ENCODE measurements around the gene STPG2. TPM values are rescaled to one million over a fixed set of nuclear protein-coding genes. Genes with fewer than 3 reads are reported as not detected.
"Not testable (repeated sequence)": the region's sequence is repeated elsewhere in the genome, so short reads cannot be mapped to it uniquely, and the experiment has no call there.

STPG2 gene
- total RNA-seq, 1 donor from 2014 or later: 0.75 TPM

DNA sequence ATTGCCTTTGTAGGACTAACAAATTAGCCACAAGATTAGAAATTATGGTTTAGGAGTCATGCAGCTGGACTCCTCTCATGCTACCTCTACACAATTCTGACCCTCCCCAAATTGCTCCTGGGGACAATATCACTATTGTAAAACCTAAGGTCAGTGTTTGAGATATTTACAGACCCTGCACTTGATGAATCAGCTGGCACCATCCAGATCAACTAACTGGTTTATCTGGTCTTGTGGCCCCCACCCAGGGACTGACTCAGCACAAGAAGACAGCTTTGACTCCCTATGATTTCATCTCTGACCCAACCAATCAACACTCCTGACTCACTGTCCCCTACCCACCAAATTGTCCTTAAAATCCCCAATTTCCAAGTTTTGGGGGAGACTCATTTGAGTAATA is 192.4 kb downstream of the STPG2 start:
- DNase-seq (ENCODE audit: low read depth): no peak

DNA sequence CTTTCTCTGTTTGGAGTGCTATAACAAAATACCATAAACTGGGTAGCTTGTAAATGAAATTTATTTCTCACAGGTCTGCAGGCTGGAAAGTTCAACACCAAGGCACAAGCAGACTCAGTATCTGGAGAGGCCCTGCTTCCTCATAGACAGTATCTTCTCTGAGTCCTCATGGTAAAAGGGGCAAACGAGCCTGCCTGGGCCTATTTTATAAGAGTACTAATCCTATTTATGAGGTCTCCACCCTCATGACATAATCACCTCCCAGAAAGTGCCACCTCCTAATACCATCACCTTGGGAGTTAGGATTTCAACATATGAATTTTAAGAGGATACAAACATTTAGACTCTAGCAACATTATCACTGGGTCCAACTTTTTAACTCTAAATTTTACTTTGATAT is 200.3 kb downstream of the STPG2 start:
- DNase-seq (ENCODE audit: low read depth): no peak

DNA sequence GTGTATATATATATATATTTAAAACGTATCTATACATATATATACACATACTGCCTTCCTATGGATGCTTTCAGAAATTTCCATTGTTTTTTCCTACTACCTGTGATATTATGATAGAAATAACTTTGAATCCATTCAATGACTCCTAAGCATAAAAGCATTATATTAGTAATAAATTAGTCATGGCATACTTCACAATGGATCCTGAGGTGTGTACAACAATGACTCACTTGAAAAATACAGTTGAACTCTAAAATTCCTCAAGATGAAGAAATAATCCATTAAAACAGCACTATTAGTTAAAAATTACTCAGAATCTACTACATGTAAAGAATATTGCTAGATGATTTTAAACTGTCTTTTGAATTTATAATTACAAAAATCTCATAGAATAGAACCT is 201.1 kb downstream of the STPG2 start:
- peak; percentile 89 for DNase-seq (ENCODE audit: low read depth)

DNA sequence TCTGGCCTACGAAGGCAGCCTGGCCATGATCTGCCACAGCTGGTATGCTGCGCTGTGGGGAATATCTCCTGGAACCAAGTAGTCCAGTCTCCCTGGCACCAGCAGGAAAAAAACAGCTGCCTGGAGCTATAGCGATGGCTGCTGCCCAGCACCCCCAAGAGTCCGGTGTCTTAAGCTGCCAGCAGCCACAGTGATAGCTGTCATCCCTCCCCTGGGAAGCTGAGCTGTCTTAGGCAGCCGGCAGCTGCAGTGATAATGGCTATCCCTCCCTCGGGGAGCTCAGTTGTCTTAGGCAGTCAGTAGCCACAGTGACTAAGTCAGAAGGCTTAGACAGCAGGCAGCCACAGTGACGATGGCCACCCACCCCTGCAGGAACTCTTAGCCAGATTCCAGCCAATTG is 205.1 kb downstream of the STPG2 start:
- DNase-seq (ENCODE audit: low read depth): no peak

DNA sequence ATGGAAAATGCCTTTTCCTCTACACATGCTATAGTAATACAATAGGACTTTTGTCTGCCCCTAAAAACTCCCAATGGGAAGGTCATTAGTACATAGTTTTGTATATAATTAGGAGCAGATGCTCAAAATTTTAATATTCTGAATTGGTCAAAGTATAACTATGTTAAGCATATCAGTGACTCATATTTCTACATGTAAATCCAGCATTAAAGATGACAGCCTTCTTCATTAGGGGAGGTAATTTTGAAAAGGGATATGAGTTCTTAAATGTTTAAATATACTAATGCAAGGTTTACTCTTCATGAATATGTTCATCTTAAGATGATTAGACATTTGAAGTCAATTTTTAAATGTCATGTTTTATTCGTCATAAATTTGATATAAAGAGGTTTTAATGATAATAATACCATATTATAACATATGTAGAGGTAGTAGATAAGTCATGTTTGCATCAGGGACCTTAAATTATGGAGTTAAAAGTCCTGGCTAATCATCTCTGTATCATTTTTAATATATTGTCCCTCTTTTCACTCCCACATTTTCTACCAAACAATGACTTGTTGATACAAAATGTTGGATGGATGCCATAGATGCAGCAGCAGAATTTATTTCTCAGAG is 218.8 kb downstream of the STPG2 start:
- DNase-seq (ENCODE audit: low read depth): no peak

DNA sequence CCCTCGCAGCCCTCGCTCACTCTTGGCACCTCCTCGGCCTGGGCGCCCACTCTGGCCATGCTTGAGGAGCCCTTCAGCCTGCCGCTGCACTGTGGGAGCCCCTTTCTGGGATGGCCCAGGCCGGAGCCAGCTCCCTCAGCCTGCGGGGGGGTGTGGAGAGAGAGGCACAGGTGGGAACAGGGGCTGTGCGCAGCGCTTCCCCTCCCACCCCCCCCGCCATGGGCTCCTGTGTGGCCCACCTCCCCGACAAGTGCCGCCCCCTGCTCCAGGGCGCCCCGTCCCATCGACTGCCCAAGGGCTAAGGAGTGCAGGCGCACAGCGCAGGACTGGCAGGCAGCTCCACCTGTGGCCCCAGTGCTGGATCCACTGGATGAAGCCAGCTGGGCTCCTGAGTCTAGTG is 220.2 kb downstream of the STPG2 start:
- no peak for DNase-seq (ENCODE audit: low read depth)

DNA sequence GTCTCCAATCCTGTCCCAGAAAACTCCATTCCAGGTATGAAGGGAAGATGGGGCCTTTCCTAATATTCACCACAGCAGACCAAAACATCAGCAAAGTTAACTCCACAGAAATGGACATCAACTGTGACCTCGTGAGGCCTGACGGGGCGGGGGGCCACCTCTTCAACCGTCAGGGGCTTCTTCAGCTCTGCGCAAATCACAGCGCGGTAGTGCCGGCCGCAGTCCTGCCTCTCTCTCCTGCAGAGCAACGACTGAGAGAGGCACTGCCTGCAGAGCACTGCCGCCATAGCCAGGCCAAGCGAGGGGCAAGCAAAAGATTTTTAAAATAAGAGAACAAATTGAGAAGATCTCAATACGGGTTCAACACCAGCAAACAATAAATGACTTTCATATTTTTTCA is 226.2 kb downstream of the STPG2 start:
- DNase-seq (ENCODE audit: low read depth): no peak

DNA sequence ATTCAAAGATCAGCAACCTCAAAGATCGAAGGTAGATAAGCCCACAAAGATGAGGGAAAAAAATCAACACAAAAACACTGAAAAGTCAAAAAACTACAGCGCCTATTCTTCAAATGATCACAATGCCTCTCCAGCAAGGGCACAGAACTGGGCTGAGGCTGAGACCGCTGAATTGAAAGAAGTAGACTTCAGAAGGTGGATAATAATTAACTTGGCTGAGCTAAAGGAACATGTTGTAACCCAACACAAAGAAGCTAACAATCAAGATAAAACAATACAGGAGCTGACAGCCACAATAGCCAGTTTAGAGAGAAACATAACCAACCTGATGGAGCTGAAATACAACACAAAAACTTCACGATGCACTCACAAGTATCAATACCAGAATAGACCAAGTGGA is 231.1 kb downstream of the STPG2 start:
- peak; percentile 95 for DNase-seq (ENCODE audit: low read depth)

DNA sequence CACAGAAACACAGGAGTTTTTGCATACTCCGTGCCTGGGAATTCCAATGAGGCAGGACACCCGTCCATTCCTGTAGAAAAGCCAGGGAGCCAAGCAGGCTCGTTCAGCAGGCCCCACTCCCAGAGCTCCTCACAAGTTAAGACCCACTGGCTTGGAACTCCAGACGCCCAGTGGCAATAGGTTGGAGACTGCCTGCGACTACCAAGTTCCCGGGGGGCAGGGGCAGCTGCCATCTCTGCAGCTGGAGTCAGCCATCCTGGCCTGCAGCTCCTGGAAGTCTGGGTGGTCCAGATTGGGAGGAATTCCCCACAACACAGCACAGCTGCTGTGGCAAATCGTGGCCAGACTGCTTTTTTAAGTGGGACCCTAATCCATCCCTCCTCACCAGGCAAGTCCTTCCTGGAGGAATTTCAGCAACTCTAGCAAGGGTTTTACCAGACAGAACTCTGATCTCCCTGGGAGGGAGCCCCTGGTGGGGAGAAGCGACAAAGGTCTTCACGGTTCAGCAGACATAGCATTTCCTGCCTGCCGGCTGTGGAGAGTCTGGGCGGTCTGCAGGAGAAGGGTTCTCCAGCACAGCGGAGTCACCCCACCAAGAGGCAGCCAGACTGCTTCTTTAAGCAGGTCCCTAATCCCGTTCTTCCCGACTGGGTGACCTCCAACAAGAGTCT is 231.9 kb downstream of the STPG2 start:
- peak; percentile 70 for DNase-seq (ENCODE audit: low read depth)

DNA sequence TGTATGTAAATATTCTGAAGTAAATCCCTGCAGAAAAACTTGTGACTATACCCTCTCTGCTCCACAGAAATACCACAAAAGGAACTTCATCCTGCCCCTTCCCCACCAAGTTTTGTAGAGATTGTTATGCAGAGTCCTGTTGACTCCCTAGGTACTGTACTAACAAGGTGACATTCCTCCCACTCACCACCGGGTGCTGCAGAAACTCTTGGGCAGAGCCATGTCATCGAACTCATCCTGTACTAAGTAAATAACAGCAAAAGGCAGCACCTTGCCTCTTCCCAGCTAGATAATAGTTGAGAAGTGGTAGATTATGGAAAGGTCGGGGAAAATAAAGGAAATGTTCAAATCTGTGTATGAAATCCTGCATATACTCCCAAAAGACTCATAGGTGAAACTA is 233.3 kb downstream of the STPG2 start:
- peak; percentile 40 for DNase-seq (ENCODE audit: low read depth)

DNA sequence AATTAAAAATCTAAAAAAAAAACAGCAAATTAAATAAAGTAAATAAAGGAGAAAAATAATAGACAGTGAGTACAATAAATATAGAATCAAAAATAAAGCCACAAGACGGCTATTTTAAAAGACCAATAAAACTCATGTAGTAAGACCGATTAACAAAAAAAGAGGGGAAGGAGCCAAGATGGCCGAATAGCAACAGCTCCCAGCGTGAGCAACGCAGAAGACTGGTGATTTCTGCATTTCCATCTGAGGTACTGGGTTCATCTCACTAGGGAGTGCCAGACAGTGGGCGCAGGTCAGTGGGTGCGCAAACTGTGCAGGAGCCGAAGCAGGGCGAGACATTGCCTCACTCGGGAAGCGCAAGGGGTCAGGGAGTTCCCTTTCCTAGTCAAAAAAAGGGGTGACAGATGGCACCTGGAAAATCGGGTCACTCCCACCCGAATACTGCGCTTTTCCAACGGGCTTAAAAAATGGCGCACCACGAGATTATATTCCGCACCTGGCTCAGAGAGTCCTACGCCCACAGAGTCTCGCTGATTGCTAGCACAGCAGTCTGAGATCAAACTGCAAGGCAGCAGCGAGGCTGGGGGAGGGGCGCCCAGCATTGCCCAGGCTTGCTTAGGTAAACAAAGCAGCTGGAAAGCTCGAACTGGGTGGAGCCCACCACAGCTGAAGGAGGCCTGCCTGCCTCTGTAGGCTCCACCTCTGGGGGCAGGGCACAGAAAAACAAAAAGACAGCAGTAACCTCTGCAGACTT is 239.7 kb downstream of the STPG2 start:
- DNase-seq (ENCODE audit: low read depth): not testable (repeated sequence)

DNA sequence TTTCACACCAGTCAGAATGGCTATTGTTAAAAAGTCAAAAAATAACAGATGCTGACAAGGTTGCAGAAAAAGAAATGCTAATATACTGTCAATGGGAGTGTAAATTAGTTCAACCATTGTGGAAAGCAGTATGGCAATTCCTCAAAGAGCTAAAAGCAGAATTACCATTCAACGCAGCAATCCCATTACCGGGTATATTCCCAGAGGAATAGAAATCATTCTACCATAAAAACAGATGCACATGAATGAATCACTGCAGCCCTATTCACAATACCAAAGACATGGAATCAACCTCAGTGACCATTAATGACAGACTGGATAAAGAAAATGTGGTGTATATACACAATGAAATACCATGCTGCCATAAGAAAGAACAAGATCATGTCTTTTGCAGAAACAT is 243.0 kb downstream of the STPG2 start:
- peak; percentile 6 for DNase-seq (ENCODE audit: low read depth)

DNA sequence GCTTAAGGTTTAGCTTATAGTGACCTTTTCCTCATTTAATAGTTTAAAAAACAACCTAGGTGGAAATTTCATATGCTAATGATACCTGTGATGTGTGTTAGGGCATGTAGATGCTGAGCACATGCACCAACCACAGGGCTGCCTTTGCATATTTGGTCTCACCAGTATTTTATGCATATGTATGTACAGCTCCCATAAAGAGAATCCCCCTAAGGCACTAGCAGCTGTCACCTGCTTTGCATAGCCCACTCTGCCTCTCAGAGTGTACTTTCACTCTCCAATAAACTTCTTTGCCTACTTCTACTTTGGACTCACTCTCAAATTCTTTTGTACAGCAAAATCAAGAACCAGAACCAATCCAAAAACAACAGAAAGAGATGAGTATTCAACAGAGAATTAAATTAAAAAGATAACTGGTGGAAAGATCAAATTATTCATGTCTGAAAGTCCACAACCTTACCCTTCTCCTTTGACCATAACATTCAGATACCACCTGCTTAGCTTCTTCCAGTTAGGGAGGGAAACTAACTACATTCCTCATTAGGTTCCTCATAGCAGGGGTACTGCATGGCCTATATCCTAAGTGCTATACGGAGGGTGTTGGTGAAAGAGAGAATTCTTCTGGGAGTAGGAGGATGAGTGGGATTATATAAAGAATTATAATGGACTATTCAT is 250.5 kb downstream of the STPG2 start:
- no peak for DNase-seq (ENCODE audit: low read depth)

DNA sequence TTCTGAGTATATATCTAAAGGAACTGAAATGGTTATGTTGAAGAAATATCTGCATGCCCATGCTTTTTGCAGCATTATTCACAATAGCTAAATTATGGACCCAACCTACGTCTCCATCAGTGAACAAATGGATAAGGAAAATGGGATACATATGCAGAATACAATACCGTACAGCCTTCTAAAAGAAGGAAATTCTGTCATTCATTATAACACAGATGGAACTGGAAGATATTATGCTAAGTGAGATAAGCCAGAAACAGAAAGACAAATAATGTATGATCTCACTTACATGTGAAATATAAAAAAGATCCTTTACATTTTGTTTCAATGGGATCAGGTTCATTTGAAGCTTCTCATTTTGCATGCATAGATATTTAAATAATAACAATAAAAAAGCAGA is 263.3 kb downstream of the STPG2 start:
- DNase-seq (ENCODE audit: low read depth): no peak

DNA sequence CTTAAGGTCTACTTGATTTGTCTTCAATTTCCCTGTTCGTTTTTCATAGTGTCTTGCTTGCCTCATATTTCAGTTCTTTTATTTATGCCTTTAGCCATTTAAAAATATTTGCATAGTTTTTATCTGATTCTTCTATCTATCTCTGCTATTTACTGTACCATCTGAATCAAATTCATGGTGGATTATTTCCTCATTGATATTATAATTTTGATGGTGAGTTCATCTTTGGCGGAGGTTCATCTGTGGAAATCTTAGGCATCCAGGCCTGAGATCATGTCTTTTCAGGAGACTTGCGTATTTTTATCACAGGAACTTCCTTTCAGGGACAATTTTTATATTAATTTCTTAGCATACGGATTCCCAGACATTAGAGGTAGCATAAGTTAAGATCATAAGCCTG is 275.2 kb downstream of the STPG2 start:
- no peak for DNase-seq (ENCODE audit: low read depth)

DNA sequence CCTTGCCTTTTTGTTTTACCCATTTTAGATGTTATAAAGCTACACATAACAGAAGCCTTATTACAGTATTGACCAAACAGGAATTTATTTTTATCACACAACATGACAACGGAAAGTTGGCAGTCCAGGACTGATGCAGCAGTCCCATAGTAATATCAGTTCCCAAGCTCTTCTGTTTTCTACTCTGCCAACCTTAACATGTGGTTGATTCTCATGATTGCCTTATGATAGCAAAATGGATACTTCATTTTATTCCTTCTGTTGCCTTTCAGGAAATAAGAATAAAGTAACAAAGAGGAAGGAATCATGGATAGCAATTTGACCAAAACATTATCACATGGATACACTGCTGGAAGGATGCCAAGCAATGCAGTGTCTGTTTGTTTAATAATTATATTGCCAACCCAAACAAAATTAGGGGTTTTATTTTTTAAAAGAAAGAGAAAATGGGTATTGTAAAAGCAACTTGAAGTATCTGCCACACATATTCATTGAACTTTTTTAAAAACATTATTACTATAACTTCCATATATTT is 275.7 kb downstream of the STPG2 start:
- no peak for DNase-seq (ENCODE audit: low read depth)

DNA sequence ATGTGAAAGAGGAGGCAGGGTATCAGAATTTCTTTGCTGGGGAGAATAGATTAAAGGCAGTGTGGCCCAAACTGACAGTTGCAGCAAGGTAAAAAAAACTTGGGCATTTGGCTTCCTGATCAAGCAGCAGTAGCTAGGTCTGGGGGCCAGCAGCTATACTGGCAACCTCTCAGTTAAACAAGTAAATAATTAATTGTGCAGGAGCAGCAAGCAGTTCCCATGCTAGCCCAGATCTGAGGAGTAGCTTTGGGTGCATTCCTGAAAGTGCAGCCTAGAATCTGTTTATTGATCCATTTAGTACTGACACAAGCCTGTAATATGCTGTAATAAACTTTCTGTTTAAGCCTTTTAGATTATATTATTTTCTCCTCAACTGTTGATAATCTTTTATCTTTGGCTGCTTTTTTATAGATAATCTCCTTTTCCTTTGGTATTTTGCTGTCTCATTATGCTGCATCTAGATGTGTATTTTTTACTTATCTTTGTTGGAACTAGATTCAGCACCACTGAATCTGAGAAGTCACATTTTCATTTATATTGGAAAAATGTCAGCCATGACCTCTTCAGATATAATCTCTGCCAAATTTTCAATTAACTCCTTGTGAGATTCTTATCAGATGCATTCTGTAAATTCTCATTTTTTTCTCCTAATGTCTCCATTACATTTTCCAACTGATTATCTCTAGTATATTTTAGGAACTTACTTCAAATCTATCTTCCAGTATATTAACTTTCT is 276.3 kb downstream of the STPG2 start:
- peak; percentile 86 for DNase-seq (ENCODE audit: low read depth)

DNA sequence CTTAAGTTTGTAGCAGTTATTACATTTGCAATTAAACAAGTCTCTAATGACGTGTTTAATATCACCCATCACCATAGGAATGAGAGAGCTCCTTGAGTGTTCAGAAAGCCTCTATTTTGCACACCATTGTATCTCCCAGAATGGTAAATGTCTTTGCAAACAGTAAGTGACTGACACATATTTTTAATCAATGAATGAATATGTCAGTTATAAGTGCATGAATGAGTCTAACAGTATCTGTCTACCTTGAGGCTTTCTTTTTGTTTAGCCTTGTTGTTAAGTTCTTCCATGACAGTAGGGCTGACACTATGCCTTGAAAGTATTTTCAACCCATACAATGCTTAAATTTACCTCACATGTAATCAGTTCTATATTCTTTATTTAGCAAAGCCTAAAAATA is 292.2 kb downstream of the STPG2 start:
- no peak for DNase-seq (ENCODE audit: low read depth)

DNA sequence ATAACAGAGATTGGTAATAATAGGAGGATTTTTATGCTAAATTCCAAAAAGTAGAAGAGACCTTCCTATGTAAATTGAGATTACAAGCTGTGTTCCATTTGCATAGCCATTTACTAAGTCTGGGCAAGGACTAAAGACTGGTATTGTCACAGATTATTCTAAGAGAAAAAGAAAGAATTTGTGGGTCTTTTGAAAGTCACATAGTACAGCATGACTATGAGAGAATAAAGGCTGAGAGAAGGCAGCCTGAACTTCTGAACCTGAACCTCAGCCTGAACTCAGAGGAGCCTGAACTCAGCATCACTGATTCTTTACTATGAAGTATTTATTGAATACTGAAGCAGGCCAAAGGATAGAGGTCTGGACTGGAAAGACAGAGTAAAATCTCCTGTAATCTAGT is 297.5 kb downstream of the STPG2 start:
- DNase-seq (ENCODE audit: low read depth): no peak

DNA sequence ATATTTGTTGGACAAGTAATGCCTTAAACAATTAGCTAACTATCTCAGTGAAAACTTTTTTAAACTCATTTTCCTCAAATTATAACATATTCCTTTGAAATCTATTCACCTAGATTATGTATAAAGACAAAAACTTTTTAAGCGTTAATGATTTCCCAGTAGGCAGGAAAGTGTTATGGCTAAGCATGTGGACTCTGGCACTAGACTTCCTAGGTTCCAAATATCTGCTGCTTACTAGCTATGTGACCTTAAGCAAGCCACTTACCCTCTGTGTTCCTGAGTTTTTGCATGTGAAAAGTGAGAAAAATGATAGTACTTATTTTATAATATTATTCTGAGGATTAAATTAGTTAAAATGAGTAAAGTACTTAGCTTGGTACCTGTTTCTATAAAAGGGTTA is 301.8 kb downstream of the STPG2 start:
- peak; percentile 30 for DNase-seq (ENCODE audit: low read depth)

DNA sequence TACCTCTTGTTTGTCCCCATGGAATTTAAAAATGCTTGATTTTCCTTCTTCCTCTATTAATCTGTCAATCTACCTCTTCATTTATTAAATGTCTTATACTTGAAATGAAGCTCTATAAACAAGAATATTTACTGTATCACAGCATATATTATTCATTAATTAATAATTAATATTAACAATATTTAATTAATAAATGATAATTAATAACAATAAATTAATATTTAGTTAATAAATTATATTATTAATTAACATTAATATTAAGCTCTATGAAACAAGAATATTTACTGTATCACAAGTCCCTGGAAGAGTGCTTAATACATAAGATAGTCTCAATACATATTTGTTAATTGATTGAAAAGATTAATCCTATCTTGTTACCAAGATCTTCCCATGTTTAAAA is 306.6 kb downstream of the STPG2 start:
- DNase-seq (ENCODE audit: low read depth): no peak

DNA sequence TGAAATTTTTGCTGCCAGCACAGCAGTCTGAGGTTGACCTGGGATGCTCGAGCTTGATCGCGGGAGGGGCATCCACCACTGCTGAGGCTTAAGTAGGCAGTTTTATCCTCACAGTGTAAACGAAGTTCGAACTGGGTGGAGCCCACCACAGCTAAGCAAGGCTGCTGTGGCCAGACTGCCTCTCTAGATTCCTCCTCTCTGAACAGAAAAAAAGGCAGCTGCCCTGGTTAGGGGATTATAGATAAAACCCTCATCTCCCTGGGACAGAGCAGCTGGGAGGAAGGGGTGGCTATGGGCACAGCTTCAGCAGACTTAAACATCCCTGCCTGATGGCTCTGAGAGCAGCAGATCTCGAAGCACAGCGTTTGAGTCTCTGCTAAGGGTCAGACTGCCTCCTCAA is 314.6 kb downstream of the STPG2 start:
- no peak for DNase-seq (ENCODE audit: low read depth)
